GM19397 (cell line): Measurements from ENCODE around the gene LPGAT1.

Source experiments
- ATAC-seq: cut with Tn5 transposase; IDR thresholded peaks from one replicate; pipeline ENCODE4 v1.9.1; 2021; ENCODE audit warnings: mild to moderate bottlenecking, moderate library complexity; ENCODE audit not compliant: unreplicated experiment

LPGAT1 gene

GRCh38 chr1:211764701-211765100, 65.9 kb downstream of the LPGAT1 start:
- no peak for ATAC-seq

DNA sequence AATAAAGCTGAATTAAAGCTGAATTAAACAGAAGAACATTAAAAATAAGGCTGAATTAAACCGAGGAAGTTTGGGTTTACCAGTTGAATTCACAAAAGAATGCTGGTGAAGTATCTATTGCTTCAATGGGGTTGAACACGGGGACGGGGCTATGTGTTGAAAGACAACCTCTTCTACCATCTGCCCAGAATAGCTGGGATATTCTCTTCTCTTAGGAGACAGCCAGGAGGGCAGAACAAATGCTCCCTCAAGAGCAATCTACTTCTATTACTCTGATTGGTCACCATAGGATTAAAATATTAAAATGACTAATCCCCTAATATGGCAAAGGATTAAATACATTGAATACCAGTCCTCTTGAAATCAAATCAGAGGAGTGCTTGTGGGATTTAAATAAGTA, 68.4 kb downstream of the LPGAT1 start:
- ATAC-seq: no peak

DNA sequence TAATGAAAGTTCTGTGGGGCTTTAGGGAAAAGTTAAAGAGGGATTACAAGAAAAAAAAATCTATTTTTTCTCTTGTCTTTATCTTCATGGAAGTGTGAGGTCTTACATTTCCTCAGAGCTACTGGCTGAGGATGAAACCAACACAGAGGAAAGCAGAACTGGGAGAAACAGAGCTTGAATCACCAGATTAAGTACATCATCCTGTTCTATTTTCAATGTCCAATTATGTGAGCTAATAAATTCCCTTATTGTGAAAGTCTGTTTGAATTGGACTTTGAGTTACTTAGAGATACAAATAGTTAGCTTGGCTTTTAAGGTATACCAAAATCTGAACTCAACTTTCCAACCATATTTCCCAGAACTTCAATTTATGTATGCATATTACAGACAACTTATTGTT, 69.2 kb downstream of the LPGAT1 start:
- ATAC-seq: no peak

DNA sequence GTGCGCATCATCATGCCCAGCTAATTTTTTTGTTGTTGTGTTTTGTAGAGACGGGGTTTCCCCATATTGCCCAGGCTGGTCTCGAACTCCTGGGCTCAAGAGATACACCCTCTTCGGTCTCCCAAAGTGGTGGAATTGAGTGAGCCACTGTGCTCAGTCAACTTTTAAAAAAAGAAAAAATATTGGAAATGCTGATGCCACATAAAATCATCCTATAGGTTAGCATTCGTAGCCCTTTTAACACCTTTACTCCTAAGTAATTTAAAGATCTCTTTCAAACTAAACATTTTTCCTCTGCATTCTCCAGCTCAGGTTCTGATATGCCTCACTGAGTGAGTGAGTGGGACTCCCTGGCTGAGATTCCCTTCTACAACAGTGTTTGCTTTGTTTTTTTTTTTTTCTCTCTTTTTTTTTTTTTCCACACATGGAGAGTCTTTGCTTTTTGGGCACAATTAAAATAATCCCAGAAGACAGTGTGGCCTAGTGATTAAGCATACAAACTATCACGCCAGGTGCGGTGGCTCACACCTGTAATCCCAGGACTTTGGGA, 74.0 kb downstream of the LPGAT1 start:
- no peak for ATAC-seq

- no peak for ATAC-seq
Observed at GRCh38 chr1:211753649-211754251, 76.8 kb downstream of the LPGAT1 start.

GRCh38 chr1:211752951-211753486, 77.5 kb downstream of the LPGAT1 start:
- ATAC-seq: no peak

DNA sequence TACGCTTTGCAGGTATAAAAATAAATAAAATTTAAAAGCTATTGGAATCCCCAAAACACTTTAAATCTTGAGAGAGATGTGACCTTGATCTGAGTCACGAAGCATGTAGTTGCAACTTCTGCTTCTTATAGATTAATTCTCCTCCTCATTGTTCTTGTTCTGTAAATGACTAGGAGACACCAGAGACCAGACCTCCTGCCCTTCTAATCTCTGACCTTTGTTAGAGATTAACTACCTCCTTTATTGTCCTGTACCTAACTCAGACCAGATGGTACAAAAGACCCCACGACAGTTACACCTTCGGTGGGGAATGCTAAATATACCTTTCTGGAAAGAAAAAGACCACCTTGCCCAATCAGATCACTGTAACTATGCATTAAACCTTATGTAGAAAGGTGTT, 78.2 kb downstream of the LPGAT1 start:
- ATAC-seq: no peak

GRCh38 chr1:211751438-211751837, 79.1 kb downstream of the LPGAT1 start:
- no peak for ATAC-seq

DNA sequence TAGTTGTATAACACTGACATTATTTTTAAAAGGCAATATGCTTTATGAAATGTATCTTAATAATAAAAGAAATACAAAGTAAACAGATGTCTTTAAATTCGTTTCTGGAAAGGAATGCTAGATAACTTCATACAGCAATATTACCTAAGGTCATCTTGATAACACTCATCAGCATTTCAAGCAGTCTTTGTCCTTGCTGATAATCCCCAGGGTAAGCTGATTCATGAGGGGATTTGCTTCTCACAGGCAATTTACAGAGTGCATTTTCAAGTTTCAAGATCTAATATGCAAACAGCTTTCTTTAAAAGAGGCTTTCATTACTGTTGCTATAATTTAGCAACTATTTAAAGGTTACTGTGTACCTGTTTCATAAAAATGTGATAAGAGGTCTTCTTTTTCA, 80.0 kb downstream of the LPGAT1 start:
- ATAC-seq: no peak

DNA sequence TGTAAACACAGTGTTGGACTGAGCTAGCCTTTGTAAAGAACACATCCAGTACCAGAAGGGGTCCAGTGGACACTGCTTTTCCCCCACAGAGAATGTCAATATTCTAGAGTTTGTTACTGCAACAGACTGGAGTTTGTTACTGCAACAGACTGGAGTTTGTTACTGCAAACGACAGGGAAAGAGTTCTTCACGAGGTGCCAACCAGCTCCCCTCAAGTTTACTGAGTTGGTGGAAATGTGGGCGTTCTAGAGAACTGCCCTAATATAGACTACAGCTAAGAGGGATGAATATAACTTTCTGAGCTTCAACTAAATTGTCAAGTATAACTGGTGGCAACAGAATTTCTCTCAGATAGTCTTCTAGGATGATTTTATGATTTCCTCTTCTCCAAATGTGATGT, 81.3 kb downstream of the LPGAT1 start:
- ATAC-seq: no peak

DNA sequence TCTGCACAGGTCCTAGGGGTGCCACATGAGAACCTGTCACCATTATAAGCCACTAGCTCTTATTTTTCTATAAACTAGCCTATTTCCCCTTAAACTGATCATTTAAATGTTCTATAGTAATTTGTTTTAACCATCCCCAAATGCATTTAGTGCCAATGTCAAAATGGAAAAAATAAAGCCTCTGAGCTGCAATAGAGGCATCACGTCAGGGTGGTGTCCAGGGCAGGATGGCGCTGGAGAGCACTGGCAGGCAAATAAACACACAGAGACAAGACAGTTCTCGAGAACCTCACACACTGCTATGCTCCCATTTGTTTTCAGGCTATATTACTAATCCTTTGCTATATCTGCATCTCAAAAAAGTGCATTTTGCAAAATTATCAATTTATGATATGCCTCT, 81.8 kb downstream of the LPGAT1 start:
- no peak for ATAC-seq

DNA sequence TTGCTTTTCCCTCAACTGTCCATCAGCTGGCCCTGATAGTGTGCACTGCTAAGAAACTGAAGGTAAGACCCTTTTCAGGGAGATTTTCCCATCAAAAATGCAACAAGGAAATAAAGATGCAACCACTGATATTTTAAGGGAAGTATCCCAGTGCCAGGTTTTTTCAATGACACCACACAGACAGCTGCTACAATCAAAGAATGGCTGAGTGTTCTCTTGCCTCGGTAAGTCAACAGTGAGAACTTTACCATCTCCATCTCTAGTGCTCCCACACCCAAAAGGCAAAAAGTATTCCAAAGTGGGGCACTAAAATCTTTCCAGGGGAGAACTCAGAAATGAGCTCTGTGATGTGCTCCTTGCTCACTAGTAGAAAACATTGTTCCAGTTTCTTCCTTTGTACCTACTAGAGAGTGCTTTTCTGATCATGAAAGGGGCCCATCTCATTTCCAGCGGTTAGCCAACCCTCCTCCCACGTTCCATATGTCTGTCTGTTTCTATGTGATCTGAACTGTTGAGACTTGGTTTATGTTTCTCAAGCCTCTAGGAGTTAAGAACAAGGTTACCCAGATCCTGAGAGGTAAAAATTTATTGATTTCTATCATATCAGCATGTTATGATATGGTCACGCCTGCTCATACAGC, 87.6 kb downstream of the LPGAT1 start:
- no peak for ATAC-seq

DNA sequence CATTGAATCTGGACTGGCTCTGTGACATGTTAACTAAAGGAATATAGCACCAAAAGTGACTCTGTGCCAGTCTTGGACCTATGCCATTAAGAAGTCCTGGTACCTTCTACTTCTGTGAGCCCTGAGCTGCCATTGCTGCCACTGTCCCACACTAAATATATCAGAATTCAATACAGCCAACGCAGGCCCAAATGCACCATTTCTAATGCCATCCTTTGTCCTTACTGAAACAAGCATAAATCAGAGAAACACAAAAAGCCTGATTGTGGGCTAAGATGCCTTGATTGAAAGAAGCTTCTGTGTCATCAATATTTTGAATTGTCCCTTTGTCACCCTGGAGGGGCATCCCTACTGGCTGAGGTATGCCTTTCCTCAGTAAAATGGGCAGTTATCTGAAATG, 88.3 kb downstream of the LPGAT1 start:
- no peak for ATAC-seq

- ATAC-seq: no peak
Observed at GRCh38 chr1:211741788-211742187, 88.8 kb downstream of the LPGAT1 start.

GRCh38 chr1:211741116-211741515, 89.4 kb downstream of the LPGAT1 start:
- no peak for ATAC-seq

DNA sequence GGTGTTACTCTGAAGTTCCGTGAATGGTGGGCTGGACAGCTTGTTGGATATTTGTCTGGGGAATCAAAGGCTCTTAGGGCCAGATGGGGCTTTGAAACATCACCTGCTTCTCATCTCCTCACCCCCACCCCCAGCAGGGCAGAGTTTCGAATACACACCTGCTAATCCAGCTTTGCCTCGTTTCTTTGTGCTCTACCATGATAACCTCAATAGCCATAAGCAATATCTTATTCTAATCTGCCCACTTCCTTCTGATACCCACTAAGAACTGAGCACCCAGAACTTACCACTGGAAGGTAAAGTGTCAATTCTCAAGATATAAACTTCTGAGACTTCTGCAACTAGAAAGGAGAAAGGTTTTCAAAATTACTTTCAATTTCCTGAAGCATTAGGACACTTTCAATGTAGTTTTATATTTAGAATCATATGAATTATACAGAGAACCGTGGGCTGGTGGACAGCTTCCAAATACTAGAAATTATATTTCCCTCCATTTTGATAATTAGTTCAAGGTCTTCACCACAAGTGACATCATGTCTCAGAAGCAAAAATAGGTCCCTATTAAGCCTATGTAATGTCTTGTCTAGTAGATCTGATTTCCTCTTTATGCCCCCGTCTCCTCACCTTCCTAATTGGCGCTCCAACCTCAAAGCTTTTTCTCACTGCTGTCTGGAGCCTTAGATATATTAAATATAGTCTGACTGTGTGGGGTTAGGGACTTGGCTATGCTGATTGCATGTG, 90.7 kb downstream of the LPGAT1 start:
- ATAC-seq: no peak

DNA sequence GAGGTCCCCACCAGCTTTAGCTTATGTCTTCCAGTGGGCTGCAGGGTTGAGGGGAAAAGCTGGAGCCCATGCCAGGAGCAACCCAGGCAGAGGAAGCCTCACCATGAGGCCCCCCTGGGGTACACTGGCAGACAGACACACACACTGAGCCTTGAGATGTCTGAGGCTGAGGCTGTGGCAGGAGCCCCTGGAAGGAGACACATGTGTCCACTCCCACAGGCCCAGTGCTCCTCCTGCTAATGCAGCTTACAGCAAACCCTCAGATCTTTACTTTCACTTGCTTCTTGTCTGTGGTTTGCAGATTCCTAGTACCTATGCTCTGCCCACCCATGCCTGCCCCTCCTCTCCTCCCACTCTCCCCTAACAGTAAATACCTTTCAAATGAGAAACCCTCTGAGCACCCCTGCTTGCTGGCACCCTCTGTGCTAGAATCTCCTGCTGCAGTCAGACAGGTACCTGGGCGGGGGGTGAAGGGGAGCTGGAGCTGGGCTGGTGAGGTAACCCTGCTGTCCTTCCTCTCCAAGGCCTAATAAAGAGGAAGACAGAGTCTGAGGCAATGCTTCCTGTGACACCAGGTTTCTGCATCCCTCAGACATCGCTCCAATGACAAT, 91.8 kb downstream of the LPGAT1 start:
- no peak for ATAC-seq

- no peak for ATAC-seq
Observed at GRCh38 chr1:211738096-211738690, 92.4 kb downstream of the LPGAT1 start.

DNA sequence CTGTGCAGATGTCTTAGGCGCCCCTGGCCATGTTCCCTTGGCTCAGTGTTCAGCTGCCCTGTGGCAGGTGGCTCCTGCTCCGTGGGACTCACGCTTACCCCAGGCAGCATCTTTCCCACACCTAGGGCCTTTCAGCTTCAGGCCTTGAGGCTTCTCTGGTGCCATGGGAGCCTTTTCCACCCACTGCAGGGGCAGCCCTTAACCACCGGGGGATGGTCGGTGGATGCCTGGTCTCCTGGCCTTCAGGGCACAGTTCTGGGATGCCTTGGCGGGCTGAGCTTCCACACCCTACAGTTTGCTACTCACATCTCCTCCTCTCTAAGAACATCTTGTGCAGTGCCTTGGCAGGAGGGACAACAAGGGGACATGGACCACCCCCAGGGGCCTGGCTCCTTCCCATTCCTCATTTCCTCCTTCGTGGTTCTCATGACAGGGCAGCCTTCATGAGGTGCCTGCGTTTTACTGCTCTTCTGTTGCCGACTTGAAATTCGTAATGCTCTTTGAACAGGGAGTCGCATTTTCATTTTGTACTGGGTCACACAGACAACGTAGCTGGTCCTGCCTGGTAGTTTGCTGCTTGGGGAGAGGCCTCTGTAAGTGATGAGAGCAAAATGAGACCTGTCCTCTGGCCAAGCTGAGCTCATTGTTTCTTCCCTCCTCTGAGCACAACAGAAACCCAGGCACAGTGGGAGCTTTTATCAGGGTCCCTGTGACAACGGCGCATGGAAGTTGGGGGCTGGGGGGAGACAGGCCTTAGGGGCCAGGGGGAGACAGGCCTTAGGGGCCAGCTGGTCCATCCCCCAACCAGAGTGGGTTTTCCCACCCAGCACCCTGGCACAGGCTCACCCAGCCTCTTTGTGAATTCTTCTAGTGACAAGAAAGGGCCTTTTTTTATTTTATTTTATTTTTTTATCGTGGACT, 93.2 kb downstream of the LPGAT1 start:
- ATAC-seq: no peak

DNA sequence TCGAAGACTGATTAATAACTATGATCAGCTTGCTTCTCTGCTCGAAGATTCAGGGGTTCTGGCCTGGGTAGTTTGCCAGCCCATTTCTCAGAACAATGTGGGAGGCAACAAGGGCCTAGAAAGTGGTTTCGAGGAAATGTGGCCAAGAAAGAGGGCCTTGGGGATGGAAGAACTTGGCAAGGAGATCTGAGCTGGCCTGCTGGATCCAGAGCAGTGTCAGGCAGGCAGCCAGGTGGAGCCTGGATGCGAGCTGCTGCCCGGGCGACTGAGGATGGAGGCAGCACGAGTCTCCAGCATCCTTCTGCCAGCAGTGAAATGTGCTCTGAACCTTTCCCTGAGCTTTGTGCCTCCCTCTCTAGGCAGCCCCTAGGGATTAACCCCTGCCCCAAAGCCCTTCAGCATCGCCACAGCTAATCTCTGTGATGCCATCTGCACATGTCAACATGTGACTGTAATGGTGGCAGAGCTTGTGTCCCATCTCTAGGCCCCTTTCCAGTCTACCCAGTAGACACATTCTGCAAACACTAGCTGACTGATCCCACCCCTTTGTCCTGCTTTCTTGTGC, 94.1 kb downstream of the LPGAT1 start:
- no peak for ATAC-seq
